Thyroid gland (tissue), 4 donors: ENCODE measurements around the gene OTUB1. TPM values are rescaled to one million over a fixed set of nuclear protein-coding genes. Genes with fewer than 3 reads are reported as not detected.

Experiments used
- DNase-seq, 2 donors: peaks; one replicate each; pipeline ENCODE4 v3.0.0-alpha.2; 2019
- H3K27ac ChIP-seq, 3 donors: fragments of 200-600 bp; sonication (generic); 1 replicate in 2 of 3; 2 replicates in 1 of 3; pipeline ENCODE4 v1.5.1; 2016 to 2019; ENCODE audit warnings: mild to moderate bottlenecking in 1 of 3, moderate library complexity in 1 of 3
- H3K27me3 ChIP-seq: fragments of 200-600 bp; sonication (generic); one replicate; pipeline ENCODE4 v1.5.1; 2019
- H3K36me3 ChIP-seq, 2 donors: fragments of 200-600 bp; sonication (generic); one replicate each; pipeline ENCODE4 v1.5.1; 2016 to 2019
- H3K4me1 ChIP-seq, 2 donors: fragments of 200-600 bp; sonication (generic); one replicate each; pipeline ENCODE4 v1.5.1; 2017 to 2019
- H3K4me3 ChIP-seq, 3 donors: fragments of 200-600 bp; sonication (generic); replicated peaks in 1 of 3; 1 replicate in 2 of 3; 2 replicates in 1 of 3; pipeline ENCODE4 v1.5.1; 2016; ENCODE audit warnings: mild to moderate bottlenecking in 1 of 3
- H3K9me3 ChIP-seq: fragments of 200-600 bp; sonication (generic); one replicate; pipeline ENCODE4 v1.5.1; 2017
- POLR2A ChIP-seq, 2 donors: fragments of 450-650 bp; IDR thresholded peaks; one replicate each; pipeline ENCODE4 v1.6.1; 2017; ENCODE audit warnings: antibody characterized with exemption in 2 of 2, mild to moderate bottlenecking in 2 of 2, moderate library complexity in 1 of 2
- WGBS, 2 donors: methylation state at CpG; one replicate each; pipeline ENCODE4 v1.1.5; 2017; 5-methylcytosine and 5-hydroxymethylcytosine counted together
- intact Hi-C: fragments of 100-400 bp; cut with DNase I; formaldehyde crosslinking; loops from one replicate; pipeline ENCODE4 v1.15.1; 2023
- total RNA-seq, 4 donors: library from RNA; depleted of rRNA; stranded (reverse); fragments of >200 nt; gene quantifications; one replicate each; pipeline ENCODE4 v1.2.3, GENCODE V29; 2016
- TF ChIP-seq, protein P1 (sequence below), 6 experiments: fragments of 200-600 bp in 3 of 6; fragments of 450-650 bp in 3 of 6; sonication (generic) in 3 of 6; IDR thresholded peaks; one replicate each; pipeline ENCODE4 v1.5.1; 2016 to 2019; ENCODE audit warnings: antibody characterized with exemption in 6 of 6, mild to moderate bottlenecking in 2 of 6, inconsistent platforms in 1 of 6, moderate library complexity in 1 of 6

Gene OTUB1
- total RNA-seq, 4 donors from 2014 or later, result 62.3 to 130 (median 76.1) TPM

DNA sequence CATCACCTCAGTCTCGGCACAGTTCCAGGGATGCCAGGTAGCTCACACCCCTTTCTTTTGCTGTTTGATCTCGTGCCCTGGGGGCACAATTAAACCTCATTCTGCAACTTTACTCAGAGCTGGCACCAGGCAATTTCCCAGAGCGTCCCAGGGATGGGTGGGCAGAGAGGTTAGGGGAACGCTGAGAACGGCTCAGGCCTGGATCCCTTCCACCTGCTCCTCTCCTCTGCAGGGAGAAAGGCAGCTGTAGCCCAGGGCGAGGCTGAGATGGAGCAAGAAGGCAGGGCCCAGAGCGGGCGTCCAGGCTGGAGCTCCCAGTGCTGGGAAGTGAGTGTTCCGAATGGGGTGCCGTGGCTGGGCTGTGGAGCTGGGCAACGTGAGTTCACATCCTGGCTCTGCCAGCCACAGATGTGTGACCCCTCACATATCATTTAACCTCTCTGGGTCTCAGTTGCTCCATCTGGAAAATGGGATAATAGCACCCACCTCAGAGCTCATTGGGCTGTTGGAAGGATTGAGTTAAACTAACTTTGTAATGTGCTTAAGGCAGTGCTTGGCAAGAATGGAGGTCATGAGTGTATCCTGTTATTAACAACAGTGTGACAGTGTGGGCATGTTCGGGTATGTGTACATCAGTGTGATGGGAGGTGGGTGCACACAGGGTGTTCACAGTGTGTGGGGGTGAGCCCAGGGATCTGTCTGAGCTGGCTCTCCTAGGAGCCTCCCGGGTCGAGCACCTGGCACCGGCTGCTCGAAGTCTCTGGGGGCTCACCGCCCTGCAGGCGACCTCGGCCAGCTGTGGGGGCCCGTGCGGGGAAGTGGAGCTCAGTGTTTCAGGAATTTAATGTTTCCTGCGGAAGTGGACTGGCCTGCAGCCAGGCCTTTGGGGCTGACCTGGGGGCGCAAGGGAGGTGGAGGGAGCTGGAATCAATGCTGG is 15.5 kb downstream of the OTUB1 start:
- H3K9me3 ChIP-seq, result no peaks in the 10 kb centered on the region
- no peaks in the 10 kb centered on the region for H3K27me3 ChIP-seq
- peaks cover 18 to 38% of the 10 kb centered on the region in 2 donors for H3K4me1 ChIP-seq
- H3K36me3 ChIP-seq, result peaks cover 10 to 16% of the 10 kb centered on the region in 2 donors
- no peak overlapping the region for H3K27ac ChIP-seq
- intact Hi-C loops, result loop anchor here (2.0 to 10.0 kb wide), 2 partner anchors 83 to 147 kb away; no protein-coding TSS in a partner anchor
- WGBS, 2 donors, result 69 to 79% methylated on average over 15 to 19 of the region's 23 CpGs
- H3K4me3 ChIP-seq, result no peak overlapping the region
- TF ChIP-seq, protein P1, sequence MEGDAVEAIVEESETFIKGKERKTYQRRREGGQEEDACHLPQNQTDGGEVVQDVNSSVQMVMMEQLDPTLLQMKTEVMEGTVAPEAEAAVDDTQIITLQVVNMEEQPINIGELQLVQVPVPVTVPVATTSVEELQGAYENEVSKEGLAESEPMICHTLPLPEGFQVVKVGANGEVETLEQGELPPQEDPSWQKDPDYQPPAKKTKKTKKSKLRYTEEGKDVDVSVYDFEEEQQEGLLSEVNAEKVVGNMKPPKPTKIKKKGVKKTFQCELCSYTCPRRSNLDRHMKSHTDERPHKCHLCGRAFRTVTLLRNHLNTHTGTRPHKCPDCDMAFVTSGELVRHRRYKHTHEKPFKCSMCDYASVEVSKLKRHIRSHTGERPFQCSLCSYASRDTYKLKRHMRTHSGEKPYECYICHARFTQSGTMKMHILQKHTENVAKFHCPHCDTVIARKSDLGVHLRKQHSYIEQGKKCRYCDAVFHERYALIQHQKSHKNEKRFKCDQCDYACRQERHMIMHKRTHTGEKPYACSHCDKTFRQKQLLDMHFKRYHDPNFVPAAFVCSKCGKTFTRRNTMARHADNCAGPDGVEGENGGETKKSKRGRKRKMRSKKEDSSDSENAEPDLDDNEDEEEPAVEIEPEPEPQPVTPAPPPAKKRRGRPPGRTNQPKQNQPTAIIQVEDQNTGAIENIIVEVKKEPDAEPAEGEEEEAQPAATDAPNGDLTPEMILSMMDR (IDR thresholded peaks at IDR 0.05), result no peak
- no peak for TF ChIP-seq POLR2A (IDR thresholded peaks at IDR 0.05)
- DNase-seq, result no peak

DNA sequence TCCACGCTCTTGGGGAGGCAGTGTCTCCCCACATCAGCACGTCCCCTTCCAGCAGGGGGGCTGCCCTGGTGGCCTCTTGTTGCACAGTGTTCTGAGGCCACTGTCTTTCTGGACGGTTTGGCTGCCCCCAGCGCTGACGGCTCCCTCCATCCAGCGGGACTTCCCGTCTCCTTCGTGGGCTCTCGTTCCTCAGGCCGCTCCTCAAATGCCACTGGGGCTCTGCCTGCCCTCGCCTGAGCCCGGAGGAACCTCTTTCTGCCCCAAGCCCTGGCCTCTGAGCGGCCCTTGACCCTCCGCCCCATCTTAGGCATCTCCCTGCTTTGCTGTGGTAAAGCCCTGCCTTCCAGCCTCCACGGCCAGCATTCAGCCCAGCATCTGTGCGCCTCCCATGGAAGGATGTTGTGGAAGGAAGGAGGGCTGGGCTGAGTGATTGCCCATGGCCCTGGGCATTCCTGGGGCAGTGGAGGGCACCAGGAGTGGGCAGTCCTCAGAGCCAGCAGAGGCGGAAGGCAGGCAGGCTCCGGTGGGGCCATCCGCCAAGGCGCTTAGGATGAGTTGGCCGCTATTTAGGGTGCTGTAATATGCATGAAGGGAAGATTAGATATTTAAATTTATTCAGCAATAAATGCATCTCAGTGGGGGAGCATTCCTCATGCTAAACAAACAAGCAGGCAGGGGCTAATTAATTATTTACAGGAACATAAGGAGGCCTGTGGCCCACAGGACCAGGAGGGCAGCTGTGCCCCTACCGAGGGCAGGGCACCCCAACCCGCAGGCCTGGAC is 17.8 kb downstream of the OTUB1 start:
- Histone ChIP-seq H3K4me1 (peaks cover 30 to 50% of the 10 kb centered on the region in 2 donors), H3K27ac (no peak overlapping the region), H3K36me3 (no peaks in the 10 kb centered on the region), H3K4me3 (no peak overlapping the region), H3K9me3 (no peaks in the 10 kb centered on the region), H3K27me3 (no peaks in the 10 kb centered on the region)
- DNase-seq, result no peak
- intact Hi-C loops, result loop anchor here (10.0 kb wide), 1 partner anchor 81 kb away; no protein-coding TSS in a partner anchor
- WGBS, 2 donors, result 81 to 84% methylated on average over 22 to 23 of the region's 23 CpGs
- no peak for TF ChIP-seq POLR2A (IDR thresholded peaks at IDR 0.05)

DNA sequence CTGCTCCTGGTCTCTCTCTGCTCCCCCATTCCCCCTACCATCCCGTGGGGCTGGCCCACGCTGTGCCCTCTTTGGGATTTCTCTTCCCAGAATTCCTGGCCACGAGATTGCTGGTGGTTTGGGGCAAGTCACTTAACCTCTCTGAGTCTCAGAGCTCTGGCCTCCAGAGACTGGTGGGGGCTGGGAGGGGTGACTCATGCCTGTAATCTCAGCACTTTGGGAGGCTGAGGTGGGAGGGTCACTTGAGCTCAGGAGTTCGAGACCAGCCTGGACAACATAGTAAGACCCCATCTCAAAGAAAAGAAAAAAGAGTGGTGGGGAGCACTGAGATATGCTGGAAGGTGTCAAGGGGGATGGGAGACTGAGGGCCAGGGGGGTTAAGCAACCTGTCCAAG is 18.3 kb downstream of the OTUB1 start:
- no peak for DNase-seq
- Histone ChIP-seq H3K27ac (no peak overlapping the region), H3K27me3 (no peaks in the 10 kb centered on the region), H3K9me3 (no peaks in the 10 kb centered on the region), H3K36me3 (no peaks in the 10 kb centered on the region), H3K4me3 (no peak overlapping the region), H3K4me1 (peaks cover 25 to 44% of the 10 kb centered on the region in 2 donors)
- TF ChIP-seq, protein P1 (IDR thresholded peaks at IDR 0.05), result no peak
- TF ChIP-seq POLR2A (IDR thresholded peaks at IDR 0.05), result no peak
- intact Hi-C loops, result loop anchor here (10.0 kb wide), 1 partner anchor 80 kb away; no protein-coding TSS in a partner anchor
- WGBS, 2 donors, result 76 to 81% methylated on average over 4 of the region's 4 CpGs

DNA sequence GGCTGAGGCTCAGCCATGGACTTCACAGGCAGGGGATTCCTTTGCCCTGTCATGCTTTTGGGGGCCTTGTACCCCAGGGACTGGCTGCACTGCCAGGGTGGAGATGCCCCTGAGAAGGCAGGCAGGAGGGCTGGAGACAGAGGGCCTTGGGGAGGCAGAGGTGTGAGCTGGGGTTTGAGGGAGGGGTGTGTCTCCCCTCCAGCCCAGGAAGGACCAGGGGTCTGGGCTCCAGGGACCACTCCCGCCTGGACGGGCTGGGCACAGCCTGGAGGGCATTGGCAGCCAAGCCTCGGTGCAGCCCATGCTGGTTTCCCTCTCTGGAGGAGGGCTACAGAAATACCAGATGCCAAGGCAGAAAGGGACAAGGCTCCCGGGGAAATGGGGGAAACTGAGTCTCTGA is 19.5 kb downstream of the OTUB1 start:
- Histone ChIP-seq H3K4me3 (no peak overlapping the region), H3K4me1 (peaks cover 16 to 33% of the 10 kb centered on the region in 2 donors), H3K27me3 (no peaks in the 10 kb centered on the region), H3K9me3 (no peaks in the 10 kb centered on the region), H3K27ac (no peak overlapping the region), H3K36me3 (no peaks in the 10 kb centered on the region)
- whole genome bisulfite sequencing, 2 donors, result 94% methylated on average over 4 of the region's 4 CpGs; no CpG with 5 or more reads in 1 of the 2 donors
- intact Hi-C loops, result loop anchor here (10.0 kb wide), 1 partner anchor 79 kb away; no protein-coding TSS in a partner anchor
- TF ChIP-seq, protein P1 (IDR thresholded peaks at IDR 0.05), result no peak
- TF ChIP-seq POLR2A (IDR thresholded peaks at IDR 0.05), result no peak
- DNase-seq, result no peak

DNA sequence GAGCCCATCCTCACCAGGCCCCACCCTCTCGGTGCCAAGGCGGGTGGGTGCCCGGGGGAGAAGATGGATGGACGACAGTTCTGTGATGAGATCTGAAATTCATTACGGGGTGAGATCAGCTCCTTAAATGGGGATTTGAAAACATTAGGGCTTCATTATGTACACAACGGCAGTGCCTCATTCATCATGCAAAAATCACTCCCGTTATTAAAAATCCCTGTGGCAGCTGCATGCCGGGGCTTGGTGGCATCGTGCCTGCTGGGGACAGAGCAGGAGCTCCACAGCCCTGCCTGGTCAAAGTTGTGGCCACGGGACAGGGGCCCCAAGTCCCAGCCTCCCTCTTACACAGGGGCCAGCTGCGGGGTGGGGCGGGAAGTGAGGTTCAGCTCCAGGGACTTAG is 20.2 kb downstream of the OTUB1 start:
- Histone ChIP-seq H3K9me3 (no peaks in the 10 kb centered on the region), H3K4me1 (peaks cover 13 to 26% of the 10 kb centered on the region in 2 donors), H3K4me3 (no peak overlapping the region), H3K27ac (no peak overlapping the region), H3K27me3 (no peaks in the 10 kb centered on the region), H3K36me3 (no peaks in the 10 kb centered on the region)
- TF ChIP-seq, protein P1 (IDR thresholded peaks at IDR 0.05), result no peak
- no peak for TF ChIP-seq POLR2A (IDR thresholded peaks at IDR 0.05)
- DNase-seq, result no peak
- intact Hi-C loops, result loop anchor here (10.0 kb wide), 1 partner anchor 78 kb away; no protein-coding TSS in a partner anchor
- WGBS, 2 donors, result 62 to 91% methylated on average over 10 to 12 of the region's 12 CpGs
